Measurements from ENCODE around the gene CYP4F8. TPM values are rescaled to one million over a fixed set of nuclear protein-coding genes. Genes with fewer than 3 reads are reported as not detected.

The CYP4F8 gene
- total and polyA plus RNA-seq, 4 donors: not detected

DNA sequence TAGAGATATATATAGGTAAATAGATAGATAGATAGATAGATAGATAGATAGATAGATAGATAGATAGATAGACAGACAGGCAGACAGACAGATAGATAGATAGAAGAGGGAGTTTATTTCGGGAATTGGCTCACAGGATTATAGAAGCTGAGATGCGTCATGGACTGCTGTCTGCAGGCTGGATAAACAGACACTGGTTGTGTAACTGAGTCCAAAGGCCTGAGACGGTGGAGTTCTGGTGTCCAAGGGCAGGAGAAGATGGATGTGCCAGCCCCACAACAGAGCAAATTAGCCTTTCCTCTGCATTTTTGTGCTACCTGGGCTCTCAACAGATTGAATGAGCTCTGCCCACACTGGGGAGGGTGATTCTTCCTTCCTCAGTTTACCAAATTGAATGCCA lies 28.4 kb downstream of the CYP4F8 start:
- Histone ChIP-seq H3K36me3 (ENCODE audit: control insufficient read depth in 4 of 4, insufficient read depth in 3 of 4, low read depth in 1 of 4, low read length in 3 of 4) (peaks cover 0 to 21% (median 13%) of the 10 kb centered on the region in 4 donors), H3K9ac (ENCODE audit: low read depth in 1 of 2, low read length in 2 of 2) (peak overlapping the region in 1 of 2 donors; percentile 21), H3K4me1 (ENCODE audit: control insufficient read depth in 4 of 4, insufficient read depth in 4 of 4, low read length in 3 of 4) (peaks cover 9 to 75% (median 59%) of the 10 kb centered on the region in 4 donors), H3K27ac (ENCODE audit: low read depth in 1 of 2, low read length in 2 of 2) (peak overlapping the region; percentile 78 to 99), H3K27me3 (ENCODE audit: control insufficient read depth in 4 of 4, insufficient read depth in 4 of 4, low read length in 3 of 4) (no peaks in the 10 kb centered on the region), H3K4me3 (ENCODE audit: low read depth in 1 of 3, low read length in 3 of 3) (peak overlapping the region; percentile 17 to 94 (median 88)), H3K9me3 (ENCODE audit: control insufficient read depth in 4 of 4, low read length in 3 of 4) (no peaks in the 10 kb centered on the region)
- DNase-seq (ENCODE audit: low spot score): peak; percentile 52
- TF ChIP-seq EGR1 (IDR thresholded peaks at IDR 0.05; ENCODE audit: low read depth in 2 of 2): peak in 1 of 2 donors; percentile 35
- peak; percentile 72 for TF ChIP-seq FOXA2 (IDR thresholded peaks at IDR 0.05)
- TF ChIP-seq, protein P1, sequence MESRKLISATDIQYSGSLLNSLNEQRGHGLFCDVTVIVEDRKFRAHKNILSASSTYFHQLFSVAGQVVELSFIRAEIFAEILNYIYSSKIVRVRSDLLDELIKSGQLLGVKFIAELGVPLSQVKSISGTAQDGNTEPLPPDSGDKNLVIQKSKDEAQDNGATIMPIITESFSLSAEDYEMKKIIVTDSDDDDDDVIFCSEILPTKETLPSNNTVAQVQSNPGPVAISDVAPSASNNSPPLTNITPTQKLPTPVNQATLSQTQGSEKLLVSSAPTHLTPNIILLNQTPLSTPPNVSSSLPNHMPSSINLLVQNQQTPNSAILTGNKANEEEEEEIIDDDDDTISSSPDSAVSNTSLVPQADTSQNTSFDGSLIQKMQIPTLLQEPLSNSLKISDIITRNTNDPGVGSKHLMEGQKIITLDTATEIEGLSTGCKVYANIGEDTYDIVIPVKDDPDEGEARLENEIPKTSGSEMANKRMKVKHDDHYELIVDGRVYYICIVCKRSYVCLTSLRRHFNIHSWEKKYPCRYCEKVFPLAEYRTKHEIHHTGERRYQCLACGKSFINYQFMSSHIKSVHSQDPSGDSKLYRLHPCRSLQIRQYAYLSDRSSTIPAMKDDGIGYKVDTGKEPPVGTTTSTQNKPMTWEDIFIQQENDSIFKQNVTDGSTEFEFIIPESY (IDR thresholded peaks at IDR 0.05): peak; percentile 30
- peak; percentile 77 to 90 for TF ChIP-seq RXRA (IDR thresholded peaks at IDR 0.05)
- no peak for TF ChIP-seq NR2F2 (IDR thresholded peaks at IDR 0.05)
- TF ChIP-seq, protein P2, sequence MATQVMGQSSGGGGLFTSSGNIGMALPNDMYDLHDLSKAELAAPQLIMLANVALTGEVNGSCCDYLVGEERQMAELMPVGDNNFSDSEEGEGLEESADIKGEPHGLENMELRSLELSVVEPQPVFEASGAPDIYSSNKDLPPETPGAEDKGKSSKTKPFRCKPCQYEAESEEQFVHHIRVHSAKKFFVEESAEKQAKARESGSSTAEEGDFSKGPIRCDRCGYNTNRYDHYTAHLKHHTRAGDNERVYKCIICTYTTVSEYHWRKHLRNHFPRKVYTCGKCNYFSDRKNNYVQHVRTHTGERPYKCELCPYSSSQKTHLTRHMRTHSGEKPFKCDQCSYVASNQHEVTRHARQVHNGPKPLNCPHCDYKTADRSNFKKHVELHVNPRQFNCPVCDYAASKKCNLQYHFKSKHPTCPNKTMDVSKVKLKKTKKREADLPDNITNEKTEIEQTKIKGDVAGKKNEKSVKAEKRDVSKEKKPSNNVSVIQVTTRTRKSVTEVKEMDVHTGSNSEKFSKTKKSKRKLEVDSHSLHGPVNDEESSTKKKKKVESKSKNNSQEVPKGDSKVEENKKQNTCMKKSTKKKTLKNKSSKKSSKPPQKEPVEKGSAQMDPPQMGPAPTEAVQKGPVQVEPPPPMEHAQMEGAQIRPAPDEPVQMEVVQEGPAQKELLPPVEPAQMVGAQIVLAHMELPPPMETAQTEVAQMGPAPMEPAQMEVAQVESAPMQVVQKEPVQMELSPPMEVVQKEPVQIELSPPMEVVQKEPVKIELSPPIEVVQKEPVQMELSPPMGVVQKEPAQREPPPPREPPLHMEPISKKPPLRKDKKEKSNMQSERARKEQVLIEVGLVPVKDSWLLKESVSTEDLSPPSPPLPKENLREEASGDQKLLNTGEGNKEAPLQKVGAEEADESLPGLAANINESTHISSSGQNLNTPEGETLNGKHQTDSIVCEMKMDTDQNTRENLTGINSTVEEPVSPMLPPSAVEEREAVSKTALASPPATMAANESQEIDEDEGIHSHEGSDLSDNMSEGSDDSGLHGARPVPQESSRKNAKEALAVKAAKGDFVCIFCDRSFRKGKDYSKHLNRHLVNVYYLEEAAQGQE (IDR thresholded peaks at IDR 0.05): peak; percentile 86
- peak; percentile 69 for TF ChIP-seq YY1 (IDR thresholded peaks at IDR 0.05)
- no peak for TF ChIP-seq FOXA1 (IDR thresholded peaks at IDR 0.05)
- TF ChIP-seq GABPA (IDR thresholded peaks at IDR 0.05 in 1 of 2, conservative IDR thresholded peaks at IDR 0.05 in 1 of 2): no peak
- no peak for TF ChIP-seq TAF1 (conservative IDR thresholded peaks at IDR 0.05)
- peak; percentile 71 to 87 for TF ChIP-seq JUND (IDR thresholded peaks at IDR 0.05)
- peak; percentile 86 for TF ChIP-seq HNF4G (IDR thresholded peaks at IDR 0.05)
- TF ChIP-seq HNF4A (conservative IDR thresholded peaks at IDR 0.05): peak; percentile 96 to 97
- TF ChIP-seq, protein P3, sequence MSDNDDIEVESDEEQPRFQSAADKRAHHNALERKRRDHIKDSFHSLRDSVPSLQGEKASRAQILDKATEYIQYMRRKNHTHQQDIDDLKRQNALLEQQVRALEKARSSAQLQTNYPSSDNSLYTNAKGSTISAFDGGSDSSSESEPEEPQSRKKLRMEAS (IDR thresholded peaks at IDR 0.05): peak; percentile 43
- peak; percentile 82 for TF ChIP-seq SP1 (IDR thresholded peaks at IDR 0.05)
- TF ChIP-seq RAD21 (IDR thresholded peaks at IDR 0.05): peak; percentile 37 to 46
- TF ChIP-seq, protein P4, sequence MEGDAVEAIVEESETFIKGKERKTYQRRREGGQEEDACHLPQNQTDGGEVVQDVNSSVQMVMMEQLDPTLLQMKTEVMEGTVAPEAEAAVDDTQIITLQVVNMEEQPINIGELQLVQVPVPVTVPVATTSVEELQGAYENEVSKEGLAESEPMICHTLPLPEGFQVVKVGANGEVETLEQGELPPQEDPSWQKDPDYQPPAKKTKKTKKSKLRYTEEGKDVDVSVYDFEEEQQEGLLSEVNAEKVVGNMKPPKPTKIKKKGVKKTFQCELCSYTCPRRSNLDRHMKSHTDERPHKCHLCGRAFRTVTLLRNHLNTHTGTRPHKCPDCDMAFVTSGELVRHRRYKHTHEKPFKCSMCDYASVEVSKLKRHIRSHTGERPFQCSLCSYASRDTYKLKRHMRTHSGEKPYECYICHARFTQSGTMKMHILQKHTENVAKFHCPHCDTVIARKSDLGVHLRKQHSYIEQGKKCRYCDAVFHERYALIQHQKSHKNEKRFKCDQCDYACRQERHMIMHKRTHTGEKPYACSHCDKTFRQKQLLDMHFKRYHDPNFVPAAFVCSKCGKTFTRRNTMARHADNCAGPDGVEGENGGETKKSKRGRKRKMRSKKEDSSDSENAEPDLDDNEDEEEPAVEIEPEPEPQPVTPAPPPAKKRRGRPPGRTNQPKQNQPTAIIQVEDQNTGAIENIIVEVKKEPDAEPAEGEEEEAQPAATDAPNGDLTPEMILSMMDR (IDR thresholded peaks at IDR 0.05; ENCODE audit: low read depth, low read length, missing input control): no peak
- TF ChIP-seq, protein P5, sequence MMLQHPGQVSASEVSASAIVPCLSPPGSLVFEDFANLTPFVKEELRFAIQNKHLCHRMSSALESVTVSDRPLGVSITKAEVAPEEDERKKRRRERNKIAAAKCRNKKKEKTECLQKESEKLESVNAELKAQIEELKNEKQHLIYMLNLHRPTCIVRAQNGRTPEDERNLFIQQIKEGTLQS (IDR thresholded peaks at IDR 0.05): peak; percentile 55
- WGBS: 43% methylated on average over 3 of the region's 3 CpGs

Data from liver (tissue), 9 donors.